Sigmoid colon (tissue), 7 donors: ENCODE results near the gene SGCD. TPM values are rescaled to one million over a fixed set of nuclear protein-coding genes. Genes with fewer than 3 reads are reported as not detected.
A peak's percentile ranks its signal among the peaks of the same experiment; 100 is the strongest.

Experiments
- DNase-seq: peaks from one replicate; pipeline ENCODE4 v3.0.0-alpha.2; 2019
- H3K27ac ChIP-seq, 4 donors: fragments of 200-600 bp; sonication (generic); one replicate each; pipeline ENCODE4 v1.5.1; 2016 to 2019; ENCODE audit warnings: mild to moderate bottlenecking in 1 of 4
- H3K27me3 ChIP-seq, 3 donors: fragments of 200-600 bp; sonication (generic); one replicate each; pipeline ENCODE4 v1.5.1; 2019; ENCODE audit warnings: mild to moderate bottlenecking in 1 of 3
- H3K36me3 ChIP-seq, 4 donors: fragments of 200-600 bp; sonication (generic); one replicate each; pipeline ENCODE4 v1.5.1; 2016 to 2019
- H3K4me1 ChIP-seq, 4 donors: fragments of 200-600 bp; sonication (generic); one replicate each; pipeline ENCODE4 v1.5.1; 2017 to 2019
- H3K4me3 ChIP-seq, 4 donors: fragments of 200-600 bp; sonication (generic); one replicate each; pipeline ENCODE4 v1.5.1; 2017 to 2019; ENCODE audit warnings: mild to moderate bottlenecking in 2 of 4, moderate library complexity in 1 of 4
- H3K9me3 ChIP-seq, 4 donors: fragments of 200-600 bp in 3 of 4; sonication (generic) in 3 of 4; one replicate each; pipeline versions ENCODE4 v1.5.1 to v1.6.1; 2013 to 2019
- CTCF ChIP-seq, 4 experiments: fragments of 450-650 bp in 3 of 4; fragments of 200-600 bp in 1 of 4; IDR thresholded peaks; one replicate each; pipeline ENCODE4 v1.5.1; 2016 to 2019; ENCODE audit warnings: antibody characterized with exemption in 4 of 4, mild to moderate bottlenecking in 3 of 4, moderate library complexity in 2 of 4
- EP300 ChIP-seq, 4 donors: sonication (generic); formaldehyde crosslinking; IDR thresholded peaks; one replicate each; pipeline ENCODE4 v1.6.1; 2017; ENCODE audit warnings: antibody characterized with exemption in 4 of 4
- POLR2A ChIP-seq, 2 donors: fragments of 450-650 bp; IDR thresholded peaks; one replicate each; pipeline ENCODE4 v1.6.1; 2016; ENCODE audit warnings: antibody characterized with exemption in 2 of 2, mild to moderate bottlenecking in 2 of 2, moderate library complexity in 2 of 2
- POLR2AphosphoS5 ChIP-seq, 4 donors: sonication (generic); formaldehyde crosslinking; IDR thresholded peaks; one replicate each; pipeline ENCODE4 v1.6.1; 2017; ENCODE audit warnings: antibody characterized with exemption in 4 of 4
- WGBS, 2 donors: extraction: QIAGEN DNeasy Blood & Tissue Kit; methylation state at CpG; one replicate each; pipeline ENCODE4 v1.1.7; 2013; 5-methylcytosine and 5-hydroxymethylcytosine counted together
- intact Hi-C: fragments of 100-400 bp; cut with DNase I; formaldehyde crosslinking; loops from one replicate; pipeline ENCODE4 v1.15.1; 2023
- polyA plus RNA-seq, 3 donors: library from polyadenylated mRNA; stranded (reverse); fragments of 200-250 nt; gene quantifications; one replicate each; pipeline ENCODE4 v1.2.3, GENCODE V29; 2013
- total RNA-seq, 4 donors: library from RNA; depleted of rRNA; stranded (reverse); fragments of >200 nt; gene quantifications; one replicate each; pipeline ENCODE4 v1.1.0, GENCODE V29; 2016
- donor health status: healthy with polysubstance abuse.
- donor health status: Bipolar disorder and iron deficiency.
- donor health status: healthy.

Gene SGCD
- total and polyA plus RNA-seq, 7 donors = under 0.01 to 34.3 (median 8.2) TPM

GRCh38 chr5:156394642-156395305, 67.8 kb downstream of the SGCD start:
- no peaks in the 10 kb centered on the region for H3K36me3 ChIP-seq
- no peaks in the 10 kb centered on the region for H3K9me3 ChIP-seq
- intact Hi-C loops = loop anchor here (10.0 kb wide), 1 partner anchor 200 kb away; no protein-coding TSS in a partner anchor
- peak in 1 of 4 donors; percentile 17 for TF ChIP-seq POLR2AphosphoS5 (IDR thresholded peaks at IDR 0.05)
- TF ChIP-seq POLR2A (IDR thresholded peaks at IDR 0.05) = no peak
- peak overlapping the region; percentile 29 to 73 (median 61) for H3K27ac ChIP-seq
- no peaks in the 10 kb centered on the region for H3K27me3 ChIP-seq
- 66 to 76% methylated on average over 6 of the region's 6 CpGs for WGBS, 2 donors
- no peak overlapping the region for H3K4me3 ChIP-seq
- H3K4me1 ChIP-seq = peaks cover 0 to 44% (median 27%) of the 10 kb centered on the region in 4 donors
- DNase-seq = no peak

- H3K4me3 ChIP-seq = no peak overlapping the region
- H3K27me3 ChIP-seq = no peaks in the 10 kb centered on the region
- peaks cover 0 to 49% (median 31%) of the 10 kb centered on the region in 4 donors for H3K4me1 ChIP-seq
- DNase-seq = no peak
- H3K9me3 ChIP-seq = no peaks in the 10 kb centered on the region
- H3K36me3 ChIP-seq = no peaks in the 10 kb centered on the region
- TF ChIP-seq CTCF (IDR thresholded peaks at IDR 0.05) = no peak
- no peak for TF ChIP-seq POLR2A (IDR thresholded peaks at IDR 0.05)
- TF ChIP-seq POLR2AphosphoS5 (IDR thresholded peaks at IDR 0.05) = peak in 2 of 4 donors; percentile 16 to 25
- no peak for TF ChIP-seq EP300 (IDR thresholded peaks at IDR 0.05)
- peak overlapping the region; percentile 29 to 73 (median 61) for H3K27ac ChIP-seq
- 48 to 59% methylated on average over 2 of the region's 2 CpGs for WGBS, 2 donors
- intact Hi-C loops = loop anchor here (10.0 kb wide), 1 partner anchor 200 kb away; no protein-coding TSS in a partner anchor
Measured at GRCh38 chr5:156395306-156395675, 68.3 kb downstream of the SGCD start.

GRCh38 chr5:156396063-156396829, 69.3 kb downstream of the SGCD start:
- Histone ChIP-seq H3K27me3 (no peaks in the 10 kb centered on the region), H3K36me3 (no peaks in the 10 kb centered on the region), H3K27ac (peak overlapping the region; percentile 2 to 73 (median 61)), H3K4me3 (no peak overlapping the region), H3K4me1 (peaks cover 0 to 58% (median 35%) of the 10 kb centered on the region in 4 donors), H3K9me3 (no peaks in the 10 kb centered on the region)
- WGBS, 2 donors = 60 to 68% methylated on average over 11 of the region's 11 CpGs
- peak in 1 of 4 donors; percentile 29 for TF ChIP-seq EP300 (IDR thresholded peaks at IDR 0.05)
- TF ChIP-seq CTCF (IDR thresholded peaks at IDR 0.05) = no peak
- TF ChIP-seq POLR2AphosphoS5 (IDR thresholded peaks at IDR 0.05) = peak in 3 of 4 donors; percentile 58 to 80 (median 77)
- no peak for TF ChIP-seq POLR2A (IDR thresholded peaks at IDR 0.05)
- intact Hi-C loops = loop anchor here (10.0 kb wide), 1 partner anchor 199 kb away; no protein-coding TSS in a partner anchor
- DNase-seq = no peak

- Histone ChIP-seq H3K27ac (peak overlapping the region in 3 of 4 donors; percentile 55 to 73 (median 67)), H3K4me1 (peaks cover 0 to 58% (median 35%) of the 10 kb centered on the region in 4 donors)
- 61 to 76% methylated on average over 2 of the region's 2 CpGs for WGBS, 2 donors
Measured at GRCh38 chr5:156396830-156397081, 69.8 kb downstream of the SGCD start.

More at GRCh38 chr5:156396830-156397081, 69.8 kb downstream of the SGCD start:
- Histone ChIP-seq H3K36me3 (no peaks in the 10 kb centered on the region), H3K4me3 (no peak overlapping the region), H3K27me3 (no peaks in the 10 kb centered on the region), H3K9me3 (no peaks in the 10 kb centered on the region)
- TF ChIP-seq EP300 (IDR thresholded peaks at IDR 0.05) = no peak
- no peak for TF ChIP-seq CTCF (IDR thresholded peaks at IDR 0.05)
- TF ChIP-seq POLR2A (IDR thresholded peaks at IDR 0.05) = no peak
- TF ChIP-seq POLR2AphosphoS5 (IDR thresholded peaks at IDR 0.05) = no peak
- intact Hi-C loops = loop anchor here (10.0 kb wide), 1 partner anchor 198 kb away; no protein-coding TSS in a partner anchor
- DNase-seq = no peak
